UCSD-AML1 (cell line): Measurements from ENCODE around the gene IER3.
A peak's percentile ranks its signal among the peaks of the same experiment; 100 is the strongest.
"Not testable (repeated sequence)": the region's sequence is repeated elsewhere in the genome, so short reads cannot be mapped to it uniquely, and the experiment has no call there.

ENCODE experiments used
- DNase-seq: peaks from one replicate; lab custom pipeline; 2025; ENCODE audit not compliant: unreplicated experiment; lab: John Stamatoyannopoulos, UW

The IER3 gene

DNA sequence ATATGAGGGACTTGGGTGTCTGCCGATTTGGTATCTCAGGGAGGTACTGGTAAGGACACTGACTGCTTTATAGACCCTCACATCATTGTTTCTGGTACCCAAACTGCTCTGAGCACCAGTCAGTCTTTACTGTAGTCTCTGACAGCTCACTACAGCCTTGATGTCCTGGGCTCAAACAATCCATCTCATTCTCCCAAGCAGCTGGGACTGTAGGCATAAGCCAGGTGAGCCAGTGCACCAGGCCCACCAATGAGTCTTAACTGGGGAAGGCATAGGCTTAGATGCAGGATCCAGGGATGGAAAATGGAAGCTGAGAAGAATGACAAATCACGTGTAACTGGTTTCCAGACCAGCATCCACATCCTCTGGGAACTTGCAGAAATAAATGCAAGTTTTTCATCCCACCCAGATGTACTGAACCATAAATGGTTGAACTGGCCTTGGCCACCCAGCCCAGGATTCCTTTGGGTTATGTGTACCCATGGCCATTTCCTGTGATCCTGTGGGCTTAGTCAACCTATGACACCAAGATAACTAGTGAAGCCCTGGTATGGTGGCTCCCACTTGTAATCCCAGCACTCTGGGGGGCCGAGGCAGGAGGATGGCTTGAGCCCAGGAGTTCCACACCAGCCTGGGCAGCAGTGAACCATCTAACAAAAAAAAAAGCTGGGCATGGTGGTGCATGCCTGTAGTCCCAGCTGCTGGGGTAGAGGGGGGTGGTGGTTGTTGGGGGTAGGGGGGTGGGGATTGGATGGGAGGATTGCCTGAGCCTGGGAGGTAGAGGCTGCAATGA is 18.4 kb downstream of the IER3 start:
- no peak for DNase-seq

DNA sequence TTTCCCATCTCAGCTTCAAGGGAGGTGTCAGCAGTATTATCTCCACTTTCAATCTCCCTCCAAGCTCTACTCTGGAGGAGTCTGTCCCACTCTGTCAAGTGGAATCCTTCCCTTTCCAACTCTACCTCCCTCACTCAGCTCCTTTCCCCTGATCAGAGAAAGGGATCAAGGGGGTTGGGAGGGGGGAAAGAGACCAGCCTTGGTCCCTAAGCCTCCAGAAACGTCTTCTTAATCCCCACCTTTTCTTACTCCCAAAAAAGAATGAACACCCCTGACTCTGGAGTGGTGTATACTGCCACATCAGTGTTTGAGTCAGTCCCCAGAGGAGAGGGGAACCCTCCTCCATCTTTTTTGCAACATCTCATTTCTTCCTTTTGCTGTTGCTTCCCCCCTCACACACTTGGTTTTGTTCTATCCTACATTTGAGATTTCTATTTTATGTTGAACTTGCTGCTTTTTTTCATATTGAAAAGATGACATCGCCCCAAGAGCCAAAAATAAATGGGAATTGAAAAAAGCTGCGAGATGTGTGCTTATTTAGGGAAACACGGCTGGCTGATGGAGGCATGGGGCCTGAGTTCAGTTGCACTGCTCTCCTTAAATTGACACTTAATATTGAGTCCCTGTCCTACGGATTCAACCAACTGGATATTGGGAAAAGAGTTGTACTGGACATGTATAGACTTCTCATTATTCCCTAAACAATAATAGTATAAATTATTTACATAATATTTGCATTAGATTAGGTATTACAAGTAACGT is 19.3 kb downstream of the IER3 start:
- no peak for DNase-seq

- not testable (repeated sequence) for DNase-seq
Measured at GRCh38 chr6:30723843-30724741, 20.3 kb downstream of the IER3 start.

DNA sequence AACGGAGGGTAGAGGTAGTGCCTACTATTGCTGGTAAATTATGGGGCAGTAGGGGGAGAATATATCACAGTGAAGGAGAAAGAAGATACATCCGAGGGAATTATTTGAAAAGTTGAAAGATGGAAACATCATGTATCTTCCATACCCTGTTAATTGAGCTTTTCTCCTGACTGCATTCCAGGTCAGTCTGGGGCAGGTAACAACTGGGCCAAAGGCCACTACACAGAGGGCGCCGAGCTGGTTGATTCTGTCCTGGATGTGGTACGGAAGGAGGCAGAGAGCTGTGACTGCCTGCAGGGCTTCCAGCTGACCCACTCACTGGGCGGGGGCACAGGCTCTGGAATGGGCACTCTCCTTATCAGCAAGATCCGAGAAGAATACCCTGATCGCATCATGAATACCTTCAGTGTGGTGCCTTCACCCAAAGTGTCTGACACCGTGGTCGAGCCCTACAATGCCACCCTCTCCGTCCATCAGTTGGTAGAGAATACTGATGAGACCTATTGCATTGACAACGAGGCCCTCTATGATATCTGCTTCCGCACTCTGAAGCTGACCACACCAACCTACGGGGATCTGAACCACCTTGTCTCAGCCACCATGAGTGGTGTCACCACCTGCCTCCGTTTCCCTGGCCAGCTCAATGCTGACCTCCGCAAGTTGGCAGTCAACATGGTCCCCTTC is 21.0 kb downstream of the IER3 start:
- not testable (repeated sequence) for DNase-seq

- peak; percentile 83 for DNase-seq
Measured at GRCh38 chr6:30722280-30723112, 21.9 kb downstream of the IER3 start.

DNA sequence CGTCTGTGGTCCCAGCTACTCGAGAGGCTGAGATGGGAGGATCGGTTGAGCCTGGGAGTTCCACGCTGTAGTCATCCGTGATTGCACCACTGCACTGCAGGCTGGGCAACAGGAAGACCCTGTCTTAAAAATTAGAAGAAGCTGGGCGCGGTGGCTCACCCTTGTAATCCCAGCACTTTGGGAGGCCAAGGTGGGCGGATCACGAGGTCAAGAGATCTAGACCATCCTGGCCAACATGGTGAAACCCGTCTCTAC is 22.4 kb downstream of the IER3 start:
- not testable (repeated sequence) for DNase-seq

DNA sequence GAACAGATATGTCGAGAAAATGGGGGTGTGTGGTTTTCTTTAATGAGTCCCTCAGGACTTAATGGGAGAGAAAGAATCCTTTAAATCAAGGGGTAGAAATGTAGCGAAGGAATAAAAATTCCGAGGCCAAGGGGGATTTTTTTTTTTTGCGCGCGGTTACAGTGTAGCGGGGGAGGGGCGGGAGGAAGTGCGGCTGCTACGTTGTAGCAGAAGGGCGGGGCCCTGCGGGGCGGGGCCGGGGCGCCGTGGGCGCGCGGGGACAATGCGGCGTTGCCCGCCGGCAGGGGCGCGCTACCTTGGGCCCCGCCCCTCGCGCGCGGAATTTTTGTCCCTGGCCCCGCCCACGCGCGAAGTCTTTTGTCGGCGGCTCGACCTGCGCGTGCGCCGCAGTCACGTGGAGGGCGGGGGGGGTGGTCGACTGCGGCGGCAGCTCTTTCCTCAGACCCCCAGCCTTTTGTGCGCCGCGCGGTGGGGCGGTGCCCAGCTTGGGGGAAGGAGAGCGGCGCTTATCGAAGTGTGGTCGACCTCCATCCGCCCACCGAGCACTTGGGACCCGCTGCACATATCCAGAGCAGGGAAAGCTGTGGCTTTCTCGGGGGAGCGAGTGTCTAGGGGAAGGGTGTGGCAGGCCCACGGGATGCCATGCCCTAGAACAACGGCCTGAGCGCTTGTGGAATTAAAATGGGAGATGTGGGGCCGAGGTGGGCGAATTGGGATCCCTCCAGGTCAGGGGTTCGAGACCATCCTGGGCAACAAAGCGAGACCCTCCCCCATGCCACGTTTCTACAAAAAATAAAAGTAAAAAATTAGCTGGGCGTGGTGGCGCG is 22.9 kb downstream of the IER3 start:
- peak; percentile 94 for DNase-seq

DNA sequence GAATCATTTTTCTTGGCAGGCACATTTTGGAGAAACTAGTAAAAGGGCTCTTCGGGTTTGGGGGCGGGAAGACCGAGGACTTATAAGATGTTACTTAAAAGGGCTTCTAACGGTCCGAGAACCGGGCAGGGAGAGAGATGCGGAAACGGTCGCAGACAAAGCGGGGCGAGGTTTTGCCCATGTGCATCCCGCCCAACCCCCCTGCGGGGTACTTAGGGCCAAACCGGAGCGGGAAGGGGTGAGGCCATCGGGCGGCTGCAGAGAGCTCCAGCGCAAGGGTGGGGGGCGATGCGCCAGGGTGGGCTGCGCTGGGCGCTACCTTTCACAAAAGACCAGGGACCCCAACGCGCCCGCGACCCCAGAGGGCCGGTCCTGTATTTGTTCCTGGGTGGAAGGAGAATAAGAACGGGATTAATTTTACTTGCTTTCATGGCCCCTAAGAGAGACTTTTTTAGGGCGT is 23.6 kb downstream of the IER3 start:
- peak; percentile 63 for DNase-seq

GRCh38 chr6:30719791-30720737 is 24.3 kb downstream of the IER3 start, which contains the start of gene TUBB:
TSS of gene TUBB (plus strand) at chr6:30720352. CDS start at chr6:30720507, 155 bp downstream.
- peak; percentile 96 for DNase-seq

DNA sequence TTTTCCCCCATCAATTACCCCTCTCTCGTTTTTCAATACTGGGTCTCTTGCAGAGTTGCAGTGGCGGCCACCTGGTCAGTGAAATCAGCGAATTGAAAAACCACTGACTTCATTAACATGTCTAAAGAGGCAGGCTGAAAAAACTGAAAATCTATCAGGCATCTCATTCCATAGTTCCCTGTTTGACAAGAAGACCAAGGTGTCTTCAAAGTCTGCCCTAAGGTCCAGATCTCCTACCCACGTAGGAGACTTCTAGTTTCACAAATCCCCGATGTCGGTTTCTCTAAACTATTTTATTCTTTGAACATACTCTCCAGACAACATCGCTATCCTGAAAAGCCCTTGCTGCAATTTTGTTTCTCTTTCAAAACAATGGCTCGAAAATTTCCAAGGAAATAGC is 25.0 kb downstream of the IER3 start:
- DNase-seq, result no peak

DNA sequence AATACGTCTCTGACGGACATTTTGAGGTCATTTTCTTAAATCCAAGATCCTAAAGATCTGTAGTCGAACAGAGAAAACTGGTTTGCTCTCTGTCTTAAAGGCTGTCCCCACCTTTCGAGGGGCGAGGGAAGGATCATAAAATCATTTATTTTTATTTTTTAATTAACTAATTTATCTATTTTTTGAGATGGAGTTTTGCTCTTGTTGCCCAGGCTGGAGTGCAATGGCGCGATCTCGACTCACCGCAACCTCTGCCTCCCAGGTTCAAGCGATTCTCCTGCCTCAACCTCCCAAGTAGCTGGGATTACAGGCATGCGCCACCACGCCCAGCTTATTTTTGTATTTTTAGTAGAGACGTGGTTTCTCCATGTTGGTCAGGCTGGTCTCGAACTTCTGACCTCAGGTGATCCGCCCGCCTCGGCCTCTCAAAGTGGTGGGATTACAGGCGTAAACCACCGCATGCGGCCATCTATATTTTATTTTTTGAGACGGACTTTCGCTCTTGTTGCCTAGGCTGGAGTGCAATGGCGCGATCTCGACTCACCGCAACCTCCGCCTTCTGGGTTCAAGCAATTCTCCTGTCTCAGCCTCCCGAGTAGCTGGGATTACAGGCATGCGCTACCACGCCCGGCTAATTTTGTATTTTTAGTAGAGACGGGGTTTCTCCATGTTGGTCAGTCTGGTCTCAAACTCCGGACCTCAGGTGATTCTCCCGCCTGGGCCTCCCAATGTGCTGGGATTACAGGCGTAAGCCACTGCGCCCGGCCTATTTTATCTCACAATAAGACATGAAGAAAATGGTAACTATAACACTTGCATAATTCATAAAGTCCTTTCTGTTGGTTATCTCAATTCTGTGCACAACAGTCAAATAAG is 26.3 kb downstream of the IER3 start:
- DNase-seq, result not testable (repeated sequence)

DNA sequence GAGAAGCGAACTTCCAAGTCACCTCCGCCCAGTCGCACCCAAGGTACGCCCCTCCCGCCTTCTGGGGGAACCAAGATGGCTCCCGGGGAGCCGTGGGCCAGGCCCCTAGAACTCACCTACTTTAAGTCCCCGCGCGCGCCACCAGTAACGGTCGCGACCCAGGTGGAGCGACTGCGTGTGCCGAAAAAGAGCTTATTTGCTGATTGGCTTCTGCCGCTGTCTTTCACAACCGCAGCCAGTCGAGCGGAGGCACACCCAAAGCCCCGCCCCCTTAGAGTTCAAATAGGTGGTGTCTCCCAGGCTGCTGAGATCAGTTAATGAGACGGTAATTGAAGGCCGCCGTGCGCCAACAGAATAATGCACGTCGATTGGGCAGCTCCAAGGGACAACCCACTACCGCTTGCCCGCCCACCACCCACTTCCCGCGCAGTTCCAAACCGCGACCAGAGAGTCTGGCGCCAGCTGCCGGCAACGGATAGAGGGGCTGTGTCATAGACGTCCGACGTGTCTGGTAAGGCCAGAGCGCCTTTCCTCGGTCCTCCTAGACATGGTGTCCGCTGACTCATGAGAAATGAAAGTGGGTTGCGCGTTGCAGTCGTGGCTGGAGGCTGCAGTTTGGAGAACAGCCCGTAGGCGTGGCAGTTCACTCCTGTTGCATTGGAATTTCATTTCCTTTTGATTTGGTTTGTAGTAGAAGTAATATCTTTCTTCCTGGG is 27.1 kb downstream of the IER3 start, which contains the start of gene MDC1:
Gene MDC1, minus strand, starts transcription at position 153 of the 716 bp plus-strand sequence. CDS start 2,106 bp downstream, outside the sequence.
- peak; percentile 99 for DNase-seq

- DNase-seq, result no peak
Measured at GRCh38 chr6:30716879-30717128, 27.5 kb downstream of the IER3 start.

- no peak for DNase-seq
Measured at GRCh38 chr6:30714263-30714662, 30.1 kb downstream of the IER3 start.

DNA sequence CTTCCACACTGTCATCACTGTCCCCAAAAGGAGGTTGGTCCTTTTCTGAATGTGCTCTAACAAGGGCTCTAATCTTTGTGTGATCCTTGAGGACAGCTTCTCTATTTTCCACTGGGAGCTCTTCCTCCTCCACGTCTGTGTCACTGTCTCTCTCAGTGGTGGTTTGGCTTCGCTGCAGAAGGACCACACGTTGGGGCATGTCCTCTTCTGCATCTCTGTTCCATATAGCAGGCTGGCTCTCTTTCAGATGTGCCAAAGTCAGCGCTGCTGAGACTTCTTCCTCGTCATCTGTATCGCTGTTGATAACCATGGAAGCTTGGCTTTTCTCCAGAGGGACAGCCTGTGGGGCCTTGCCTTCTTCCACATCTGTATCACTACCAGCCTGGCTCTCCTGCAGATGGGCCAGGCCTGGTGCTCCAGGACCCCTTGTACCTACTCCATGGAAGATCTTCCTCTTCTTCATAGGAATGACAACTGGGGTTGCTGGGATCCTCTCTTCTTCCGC is 31.9 kb downstream of the IER3 start:
- DNase-seq, result no peak

DNA sequence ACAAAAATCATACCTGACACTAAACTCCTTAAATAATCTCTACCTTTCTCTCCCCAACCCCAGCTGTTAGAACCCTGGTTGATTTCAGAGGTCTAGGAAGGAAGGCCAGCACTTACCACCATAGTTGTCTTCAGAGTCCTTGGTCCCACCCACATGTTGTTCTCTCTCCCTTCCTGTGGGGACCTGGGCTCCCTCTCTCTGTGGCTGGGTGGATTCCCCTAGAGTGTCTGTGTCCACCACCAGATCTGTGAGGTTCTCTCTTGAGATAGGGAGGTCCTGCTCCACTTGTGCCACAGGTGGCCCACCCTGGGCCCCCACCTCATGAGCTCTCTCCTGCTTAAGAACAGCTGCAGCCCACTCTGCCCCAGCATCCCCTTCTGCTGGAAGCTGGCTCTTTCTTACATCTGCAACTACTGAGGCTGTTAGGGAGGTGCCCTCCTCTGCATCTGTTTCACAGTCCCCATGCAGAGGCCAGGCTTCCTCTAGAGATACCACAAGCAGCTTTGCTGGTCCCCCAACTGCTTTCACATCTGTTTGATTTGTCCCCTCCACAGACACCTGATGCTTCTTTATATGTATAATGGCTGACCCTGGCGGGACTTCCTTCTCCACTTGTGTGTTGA is 32.5 kb downstream of the IER3 start:
- no peak for DNase-seq
